Loucy (cell line): ENCODE results near the gene SLC26A9.

Source experiments
- H2AFZ ChIP-seq: fragments of 200-600 bp; sonication (generic); 2 replicates; pipeline ENCODE4 v1.6.0; 2016; ENCODE audit warnings: antibody characterized with exemption, mild to moderate bottlenecking, low read length, moderate library complexity
- H3F3A ChIP-seq: fragments of 200-600 bp; 2 replicates; pipeline ENCODE4 v1.6.0; 2016; ENCODE audit warnings: antibody characterized with exemption, low read depth, mild to moderate bottlenecking
- H3K27me3 ChIP-seq: fragments of 200-600 bp; sonication (generic); 2 replicates; pipeline ENCODE4 v1.6.1; 2014; ENCODE audit warnings: low read length, mild to moderate bottlenecking; ENCODE audit not compliant: insufficient read depth, poor library complexity, severe bottlenecking
- H3K36me3 ChIP-seq: fragments of 200-600 bp; sonication (generic); 2 replicates; pipeline ENCODE4 v1.6.1; 2016; ENCODE audit warnings: low read length; ENCODE audit not compliant: insufficient read depth
- H3K4me1 ChIP-seq: fragments of 200-600 bp; sonication (generic); 2 replicates; pipeline ENCODE4 v1.5.1; 2014; ENCODE audit warnings: low read length, mild to moderate bottlenecking; ENCODE audit not compliant: insufficient read depth, poor library complexity, severe bottlenecking
- H3K4me2 ChIP-seq: fragments of 200-600 bp; sonication (generic); 2 replicates; pipeline ENCODE4 v1.6.0; 2014; ENCODE audit warnings: antibody characterized with exemption, low read length, low read depth, mild to moderate bottlenecking; ENCODE audit not compliant: poor library complexity, severe bottlenecking
- H3K4me3 ChIP-seq: fragments of 200-600 bp; sonication (generic); 2 replicates; pipeline ENCODE4 v1.5.1; 2014; ENCODE audit warnings: low read length, mild to moderate bottlenecking, mixed read lengths; ENCODE audit not compliant: poor library complexity, severe bottlenecking
- H3K79me2 ChIP-seq: fragments of 200-600 bp; sonication (generic); 2 replicates; pipeline ENCODE4 v1.6.1; 2014; ENCODE audit warnings: low read length; ENCODE audit not compliant: insufficient read depth
- H3K9ac ChIP-seq: fragments of 200-600 bp; sonication (generic); 2 replicates; pipeline ENCODE4 v1.6.0; 2014; ENCODE audit warnings: mild to moderate bottlenecking, low read depth, low read length, moderate library complexity; ENCODE audit not compliant: poor library complexity, severe bottlenecking
- H3K9me2 ChIP-seq: fragments of 200-600 bp; sonication (generic); replicated peaks from 2 replicates; pipeline ENCODE4 v1.6.1; 2016; ENCODE audit warnings: low read depth, low read length, mixed read lengths
- H3K9me3 ChIP-seq: fragments of 200-600 bp; sonication (generic); 2 replicates; pipeline ENCODE4 v1.6.1; 2014; ENCODE audit warnings: mild to moderate bottlenecking, antibody characterized with exemption, low read length, low read depth; ENCODE audit not compliant: insufficient read depth
- H4K20me1 ChIP-seq: fragments of 200-600 bp; sonication (generic); 2 replicates; pipeline ENCODE4 v1.6.0; 2014; ENCODE audit warnings: antibody characterized with exemption, low read length, mild to moderate bottlenecking; ENCODE audit not compliant: insufficient read depth, poor library complexity, severe bottlenecking
- CTCF ChIP-seq: fragments of 200-600 bp; sonication (generic); conservative IDR thresholded peaks from 2 replicates; pipeline ENCODE4 v1.5.1; 2014; ENCODE audit warnings: mild to moderate bottlenecking, antibody characterized with exemption, low read length
- EZH2phosphoT487 ChIP-seq: fragments of 200-600 bp; IDR thresholded peaks from 2 replicates; pipeline ENCODE4 v1.6.1; 2018; ENCODE audit warnings: antibody characterized with exemption, mild to moderate bottlenecking, moderate library complexity, borderline replicate concordance

The SLC26A9 gene

GRCh38 chr1:205986861-205987260 is 43.6 kb upstream of the SLC26A9 start:
- Histone ChIP-seq H3K9ac (no peak overlapping the region), H3K79me2 (no peaks in the 10 kb centered on the region), H3K4me2 (no peak overlapping the region), H4K20me1 (no peaks in the 10 kb centered on the region), H3K36me3 (no peaks in the 10 kb centered on the region), H3K9me3 (no peaks in the 10 kb centered on the region), H3F3A (no peaks in the 10 kb centered on the region), H2AFZ (no peak overlapping the region), H3K27me3 (no peaks in the 10 kb centered on the region), H3K4me1 (peaks cover 18% of the 10 kb centered on the region), H3K9me2 (no peaks in the 10 kb centered on the region), H3K4me3 (no peak overlapping the region)
- no peak for TF ChIP-seq CTCF

GRCh38 chr1:205986292-205986691 is 43.0 kb upstream of the SLC26A9 start:
- H3K4me3 ChIP-seq: no peak overlapping the region
- H3F3A ChIP-seq: no peaks in the 10 kb centered on the region
- H3K9ac ChIP-seq: no peak overlapping the region
- H3K4me1 ChIP-seq: peaks cover 16% of the 10 kb centered on the region
- H4K20me1 ChIP-seq: no peaks in the 10 kb centered on the region
- H3K9me2 ChIP-seq: no peaks in the 10 kb centered on the region
- H3K9me3 ChIP-seq: no peaks in the 10 kb centered on the region
- no peaks in the 10 kb centered on the region for H3K36me3 ChIP-seq
- TF ChIP-seq CTCF: peak; percentile 41
- TF ChIP-seq EZH2phosphoT487: no peak
- no peaks in the 10 kb centered on the region for H3K27me3 ChIP-seq
- no peak overlapping the region for H3K4me2 ChIP-seq
- no peaks in the 10 kb centered on the region for H3K79me2 ChIP-seq
- H2AFZ ChIP-seq: no peak overlapping the region

DNA sequence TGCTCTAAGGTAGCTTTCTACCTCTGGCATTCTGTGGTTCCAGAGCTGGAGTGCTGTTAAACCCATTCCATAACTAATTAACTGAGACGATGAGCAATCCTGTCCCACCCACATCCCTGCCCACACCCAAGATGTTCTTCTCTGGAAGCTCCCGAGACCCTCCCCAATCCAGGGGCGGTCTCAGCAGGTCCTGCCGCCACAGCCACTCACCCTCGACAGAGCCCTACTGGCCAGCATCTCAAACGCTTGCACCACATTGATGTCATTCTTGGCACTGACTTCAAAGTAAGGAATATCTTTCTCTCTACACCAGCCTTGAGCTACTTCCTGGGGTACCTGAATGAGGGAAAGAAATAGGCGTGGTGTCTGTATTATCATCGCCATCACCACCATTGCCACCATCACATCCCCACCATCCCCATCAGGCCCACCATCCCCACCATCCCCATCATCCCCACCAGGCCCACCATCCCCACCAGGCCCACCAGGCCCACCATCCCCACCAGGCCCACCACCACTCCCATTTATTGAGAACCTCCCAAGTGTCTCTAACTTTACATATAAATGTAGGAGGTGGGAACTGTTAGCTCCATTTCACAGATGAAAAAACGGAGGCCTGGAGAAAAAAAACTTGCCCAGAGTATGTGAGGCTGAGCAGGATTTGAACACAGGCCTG is 42.2 kb upstream of the SLC26A9 start:
- H2AFZ ChIP-seq: no peak overlapping the region
- H3K9me3 ChIP-seq: no peaks in the 10 kb centered on the region
- H3K79me2 ChIP-seq: no peaks in the 10 kb centered on the region
- H3K9me2 ChIP-seq: no peaks in the 10 kb centered on the region
- no peak for TF ChIP-seq CTCF
- no peak for TF ChIP-seq EZH2phosphoT487
- no peaks in the 10 kb centered on the region for H3F3A ChIP-seq
- no peaks in the 10 kb centered on the region for H3K36me3 ChIP-seq
- no peak overlapping the region for H3K4me2 ChIP-seq
- no peak overlapping the region for H3K9ac ChIP-seq
- H4K20me1 ChIP-seq: no peaks in the 10 kb centered on the region
- no peaks in the 10 kb centered on the region for H3K27me3 ChIP-seq
- H3K4me1 ChIP-seq: peaks cover 11% of the 10 kb centered on the region
- no peak overlapping the region for H3K4me3 ChIP-seq
